ENCODE results near the gene APBB1IP. TPM values are rescaled to one million over a fixed set of nuclear protein-coding genes. Genes with fewer than 3 reads are reported as not detected.

APBB1IP gene
- polyA plus RNA-seq, 3 donors: 24.6 to 78.7 (median 45.4) TPM

DNA sequence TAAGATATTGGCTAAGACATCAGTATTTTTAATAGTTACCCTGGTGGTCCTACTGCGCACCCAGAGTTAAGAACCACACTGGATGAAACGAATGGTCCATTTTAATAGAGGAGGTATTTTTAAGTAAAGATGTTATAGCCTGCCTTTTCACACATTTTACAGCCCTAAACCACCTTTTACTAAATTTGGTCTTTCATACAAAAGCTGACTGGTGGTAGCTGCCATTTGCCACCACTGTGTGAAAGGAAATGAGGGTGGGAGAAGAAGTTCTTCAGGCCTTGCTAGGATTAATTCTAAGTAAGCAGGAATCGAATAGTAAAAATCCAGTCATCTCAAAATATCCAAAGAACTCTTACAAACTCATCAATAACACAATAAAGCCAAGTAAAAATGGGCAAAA lies 15.2 kb upstream of the APBB1IP start:
- Mint-ChIP-seq H3K4me1 (peaks cover 15% of the 10 kb centered on the region), H3K36me3 (no peaks in the 10 kb centered on the region), H3K27me3 (ENCODE audit: low read depth in 3 of 3) (no peaks in the 10 kb centered on the region), H3K9me3 (peaks cover 0 to 10% (median 7%) of the 10 kb centered on the region in 7 donors), H3K4me3 (no peak overlapping the region), H3K27ac (peak overlapping the region in 3 of 7 donors; percentile 12 to 32 (median 28))
- H3K79me2 ChIP-seq (ENCODE audit: insufficient read depth, low read length): no peaks in the 10 kb centered on the region
- no peak overlapping the region for H3K4me3 ChIP-seq (replicated peaks in 1 of 3; ENCODE audit: low read depth in 2 of 3, low read length in 3 of 3)
- intact Hi-C loops (cut with micrococcal nuclease): no loop called here
- H3K9ac ChIP-seq (ENCODE audit: insufficient read depth, low read length, poor library complexity, severe bottlenecking): no peak overlapping the region
- H3K4me2 ChIP-seq (replicated peaks; ENCODE audit: extremely low read depth, low read length, poor library complexity, severe bottlenecking): no peak overlapping the region
- H3K27me3 ChIP-seq (ENCODE audit: control insufficient read depth in 2 of 2, insufficient read depth in 2 of 2, low read length in 2 of 2): no peaks in the 10 kb centered on the region
- H2AFZ ChIP-seq (ENCODE audit: insufficient read depth, low read depth, low read length, poor library complexity, severe bottlenecking): no peak overlapping the region
- TF ChIP-seq, protein P1, sequence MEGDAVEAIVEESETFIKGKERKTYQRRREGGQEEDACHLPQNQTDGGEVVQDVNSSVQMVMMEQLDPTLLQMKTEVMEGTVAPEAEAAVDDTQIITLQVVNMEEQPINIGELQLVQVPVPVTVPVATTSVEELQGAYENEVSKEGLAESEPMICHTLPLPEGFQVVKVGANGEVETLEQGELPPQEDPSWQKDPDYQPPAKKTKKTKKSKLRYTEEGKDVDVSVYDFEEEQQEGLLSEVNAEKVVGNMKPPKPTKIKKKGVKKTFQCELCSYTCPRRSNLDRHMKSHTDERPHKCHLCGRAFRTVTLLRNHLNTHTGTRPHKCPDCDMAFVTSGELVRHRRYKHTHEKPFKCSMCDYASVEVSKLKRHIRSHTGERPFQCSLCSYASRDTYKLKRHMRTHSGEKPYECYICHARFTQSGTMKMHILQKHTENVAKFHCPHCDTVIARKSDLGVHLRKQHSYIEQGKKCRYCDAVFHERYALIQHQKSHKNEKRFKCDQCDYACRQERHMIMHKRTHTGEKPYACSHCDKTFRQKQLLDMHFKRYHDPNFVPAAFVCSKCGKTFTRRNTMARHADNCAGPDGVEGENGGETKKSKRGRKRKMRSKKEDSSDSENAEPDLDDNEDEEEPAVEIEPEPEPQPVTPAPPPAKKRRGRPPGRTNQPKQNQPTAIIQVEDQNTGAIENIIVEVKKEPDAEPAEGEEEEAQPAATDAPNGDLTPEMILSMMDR (IDR thresholded peaks at IDR 0.05): no peak
- WGBS (ENCODE audit: insufficient coverage): no CpG with 5 or more reads among the region's 3 CpGs
- H4K20me1 ChIP-seq (ENCODE audit: insufficient read depth, low read length): no peaks in the 10 kb centered on the region
- peaks cover 18% of the 10 kb centered on the region in 2 donors for H3K4me1 ChIP-seq (ENCODE audit: control insufficient read depth in 1 of 2, insufficient read depth in 2 of 2, low read length in 2 of 2)
- no peaks in the 10 kb centered on the region for H3K36me3 ChIP-seq (replicated peaks in 1 of 2; ENCODE audit: control insufficient read depth in 1 of 2, insufficient read depth in 2 of 2, low read length in 2 of 2)
- peak overlapping the region in 1 of 2 donors; percentile 41 for H3K27ac ChIP-seq (ENCODE audit: low read depth in 1 of 2, low read length in 2 of 2)
- DNase-seq: no peak
- H3K9me3 ChIP-seq (replicated peaks in 1 of 2; ENCODE audit: control insufficient read depth in 1 of 2, insufficient read depth in 1 of 2, low read length in 2 of 2): peaks cover 3 to 12% of the 10 kb centered on the region in 2 donors

DNA sequence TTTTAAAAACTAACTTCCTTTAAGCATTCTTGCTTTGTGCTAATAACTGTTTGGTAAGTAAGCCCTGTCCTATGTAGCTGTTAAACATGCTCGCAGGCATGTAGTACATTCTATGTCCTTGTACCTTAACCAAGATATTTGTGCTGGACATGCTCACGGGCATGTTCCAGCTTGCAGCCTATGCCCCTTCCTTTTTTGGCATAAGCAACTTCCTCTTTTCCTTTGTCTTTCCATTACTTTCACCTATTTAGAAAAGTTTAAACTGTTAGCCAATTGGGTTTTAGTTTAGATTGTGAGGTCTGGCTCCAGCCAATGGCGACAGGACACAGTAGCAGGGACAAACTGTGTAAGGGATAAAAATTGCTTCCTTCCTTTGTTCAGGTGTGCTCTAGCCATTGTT lies 14.4 kb upstream of the APBB1IP start:
- no peaks in the 10 kb centered on the region for H3K36me3 ChIP-seq (replicated peaks in 1 of 2; ENCODE audit: control insufficient read depth in 1 of 2, insufficient read depth in 2 of 2, low read length in 2 of 2)
- H4K20me1 ChIP-seq (ENCODE audit: insufficient read depth, low read length): no peaks in the 10 kb centered on the region
- Mint-ChIP-seq H3K36me3 (no peaks in the 10 kb centered on the region), H3K9me3 (peaks cover 0 to 12% (median 7%) of the 10 kb centered on the region in 7 donors), H3K27me3 (ENCODE audit: low read depth in 3 of 3) (no peaks in the 10 kb centered on the region), H3K27ac (peak overlapping the region in 4 of 7 donors; percentile 40 to 85 (median 77)), H3K4me3 (no peak overlapping the region), H3K4me1 (peaks cover 17% of the 10 kb centered on the region)
- peaks cover 20 to 21% of the 10 kb centered on the region in 2 donors for H3K4me1 ChIP-seq (ENCODE audit: control insufficient read depth in 1 of 2, insufficient read depth in 2 of 2, low read length in 2 of 2)
- intact Hi-C loops (cut with micrococcal nuclease): no loop called here
- no peaks in the 10 kb centered on the region for H3K79me2 ChIP-seq (ENCODE audit: insufficient read depth, low read length)
- peaks cover 3 to 12% of the 10 kb centered on the region in 2 donors for H3K9me3 ChIP-seq (replicated peaks in 1 of 2; ENCODE audit: control insufficient read depth in 1 of 2, insufficient read depth in 1 of 2, low read length in 2 of 2)
- H3K4me3 ChIP-seq (replicated peaks in 1 of 3; ENCODE audit: low read depth in 2 of 3, low read length in 3 of 3): no peak overlapping the region
- no peak overlapping the region for H3K27ac ChIP-seq (ENCODE audit: low read depth in 1 of 2, low read length in 2 of 2)
- H3K4me2 ChIP-seq (replicated peaks; ENCODE audit: extremely low read depth, low read length, poor library complexity, severe bottlenecking): peak overlapping the region; percentile 19
- WGBS (ENCODE audit: insufficient coverage): 67% methylated on average over 3 of the region's 3 CpGs
- DNase-seq: peak in 2 of 3 donors; percentile 36 to 49
- H2AFZ ChIP-seq (ENCODE audit: insufficient read depth, low read depth, low read length, poor library complexity, severe bottlenecking): no peak overlapping the region
- H3K9ac ChIP-seq (ENCODE audit: insufficient read depth, low read length, poor library complexity, severe bottlenecking): no peak overlapping the region
- H3K27me3 ChIP-seq (ENCODE audit: control insufficient read depth in 2 of 2, insufficient read depth in 2 of 2, low read length in 2 of 2): no peaks in the 10 kb centered on the region
- TF ChIP-seq, protein P1 (IDR thresholded peaks at IDR 0.05): no peak

Data from CD14-positive monocyte (primary cell).